Measurements from ENCODE around the gene CD55. TPM values are rescaled to one million over a fixed set of nuclear protein-coding genes. Genes with fewer than 3 reads are reported as not detected.

CD55 gene
- total and polyA plus RNA-seq, 9 donors = 32.8 to 237 (median 89.7) TPM

GRCh38 chr1:207389728-207390464 is 68.4 kb downstream of the CD55 start:
- 19 to 35% (median 31%) methylated on average over 1 of the region's 1 CpG for WGBS, 3 donors
- Histone ChIP-seq H3K27ac (no peak overlapping the region), H3K4me3 (no peak overlapping the region), H3K27me3 (no peaks in the 10 kb centered on the region), H3K9me3 (no peaks in the 10 kb centered on the region), H3K4me1 (ENCODE audit: insufficient read depth) (no peaks in the 10 kb centered on the region), H3K36me3 (no peaks in the 10 kb centered on the region)
- no peak for DNase-seq
- intact Hi-C loops (cut with DNase I) = no loop called here
- TF ChIP-seq CTCF (IDR thresholded peaks at IDR 0.05) = no peak
- no peak for TF ChIP-seq EP300 (IDR thresholded peaks at IDR 0.05)
- TF ChIP-seq POLR2A (IDR thresholded peaks at IDR 0.05) = no peak

GRCh38 chr1:207393610-207394009 is 72.1 kb downstream of the CD55 start:
- 62 to 68% (median 65%) methylated on average over 4 of the region's 4 CpGs for WGBS, 3 donors
- DNase-seq = no peak
- Histone ChIP-seq H3K36me3 (no peaks in the 10 kb centered on the region), H3K27me3 (no peaks in the 10 kb centered on the region), H3K27ac (no peak overlapping the region), H3K9me3 (no peaks in the 10 kb centered on the region), H3K4me1 (ENCODE audit: insufficient read depth) (no peaks in the 10 kb centered on the region), H3K4me3 (no peak overlapping the region)
- TF ChIP-seq POLR2A (IDR thresholded peaks at IDR 0.05) (no peak), EP300 (IDR thresholded peaks at IDR 0.05) (no peak), CTCF (IDR thresholded peaks at IDR 0.05) (no peak)
- intact Hi-C loops (cut with DNase I) = no loop called here

DNA sequence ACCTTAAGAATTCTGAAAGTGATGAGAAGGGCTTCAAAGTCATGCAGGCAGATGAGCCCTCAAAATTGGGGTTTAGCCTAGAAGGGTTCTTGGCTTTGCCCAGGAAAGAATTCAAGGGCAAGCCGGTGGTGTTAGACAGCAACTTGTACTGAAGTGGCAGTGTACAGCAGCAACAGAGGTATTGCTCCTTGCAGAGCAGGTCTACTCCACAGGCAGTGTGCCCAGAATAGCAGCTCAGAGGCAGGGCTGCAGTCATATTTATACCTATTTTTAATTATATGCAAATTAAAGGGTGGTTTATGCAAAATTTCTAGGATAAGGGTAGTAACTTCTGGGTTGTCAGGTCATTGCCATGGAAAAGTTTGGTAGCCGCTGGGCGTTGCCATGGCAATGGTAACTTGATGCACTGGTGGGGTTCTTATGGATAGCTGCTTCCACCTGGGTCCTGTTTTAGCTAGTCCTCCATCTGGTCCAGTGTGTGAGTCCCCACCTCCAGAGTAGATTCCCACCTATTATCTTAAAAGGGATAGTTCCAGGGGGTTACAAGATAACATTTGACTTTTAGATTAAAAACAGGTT is 74.8 kb downstream of the CD55 start:
- no peaks in the 10 kb centered on the region for H3K9me3 ChIP-seq
- H3K4me1 ChIP-seq (ENCODE audit: insufficient read depth) = no peaks in the 10 kb centered on the region
- intact Hi-C loops (cut with DNase I) = no loop called here
- H3K4me3 ChIP-seq = no peak overlapping the region
- no peak for TF ChIP-seq POLR2A (IDR thresholded peaks at IDR 0.05)
- TF ChIP-seq EP300 (IDR thresholded peaks at IDR 0.05) = no peak
- no peak for DNase-seq
- H3K27me3 ChIP-seq = no peaks in the 10 kb centered on the region
- 61 to 89% (median 77%) methylated on average over 3 of the region's 3 CpGs for WGBS, 3 donors
- H3K27ac ChIP-seq = no peak overlapping the region
- no peaks in the 10 kb centered on the region for H3K36me3 ChIP-seq

GRCh38 chr1:207397525-207397926 is 76.0 kb downstream of the CD55 start:
- H3K36me3 ChIP-seq = no peaks in the 10 kb centered on the region
- no peaks in the 10 kb centered on the region for H3K9me3 ChIP-seq
- TF ChIP-seq CTCF (IDR thresholded peaks at IDR 0.05) = no peak
- no peak for TF ChIP-seq POLR2A (IDR thresholded peaks at IDR 0.05)
- TF ChIP-seq EP300 (IDR thresholded peaks at IDR 0.05) = no peak
- no peaks in the 10 kb centered on the region for H3K4me1 ChIP-seq (ENCODE audit: insufficient read depth)
- no peak overlapping the region for H3K27ac ChIP-seq
- no peak overlapping the region for H3K4me3 ChIP-seq
- H3K27me3 ChIP-seq = no peaks in the 10 kb centered on the region
- no peak for DNase-seq
- intact Hi-C loops (cut with DNase I) = no loop called here
- 66 to 71% (median 68%) methylated on average over 2 of the region's 2 CpGs for WGBS, 3 donors

DNA sequence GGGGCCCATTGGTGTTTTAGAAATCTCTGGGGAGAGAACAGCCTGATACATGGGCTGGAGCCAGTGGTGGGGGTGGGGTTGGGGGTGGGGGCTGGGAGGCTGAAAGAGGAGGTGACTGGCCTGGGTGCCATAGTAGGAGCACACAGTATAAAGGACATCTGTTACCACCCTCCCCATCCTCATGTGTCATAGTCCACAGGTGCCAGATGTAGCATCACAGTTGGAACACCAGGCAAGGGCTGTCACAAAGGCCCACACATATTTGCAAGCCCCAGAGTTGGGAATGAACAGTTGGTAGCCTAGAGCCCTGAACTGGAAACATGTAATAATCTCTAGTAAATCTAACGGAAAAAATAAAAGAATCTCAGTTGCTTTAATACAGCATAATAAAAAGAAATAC is 77.5 kb downstream of the CD55 start:
- Histone ChIP-seq H3K4me3 (no peak overlapping the region), H3K36me3 (no peaks in the 10 kb centered on the region), H3K9me3 (no peaks in the 10 kb centered on the region), H3K27ac (no peak overlapping the region), H3K4me1 (ENCODE audit: insufficient read depth) (no peaks in the 10 kb centered on the region), H3K27me3 (no peaks in the 10 kb centered on the region)
- no peak for TF ChIP-seq EP300 (IDR thresholded peaks at IDR 0.05)
- TF ChIP-seq POLR2A (IDR thresholded peaks at IDR 0.05) = no peak
- TF ChIP-seq CTCF (IDR thresholded peaks at IDR 0.05) = no peak
- DNase-seq = no peak
- intact Hi-C loops (cut with DNase I) = no loop called here
- 80 to 92% (median 85%) methylated on average over 1 of the region's 1 CpG for WGBS, 3 donors
